22Rv1 (cell line): ENCODE results near the gene ITGAE.

Experiments
- CTCF ChIP-seq: fragments of 450-650 bp; IDR thresholded peaks from 2 replicates; pipeline ENCODE4 v1.5.1; 2017; ENCODE audit warnings: mild to moderate bottlenecking
- ZFX ChIP-seq: fragments of 450-650 bp; IDR thresholded peaks from 2 replicates; pipeline ENCODE4 v1.6.1; 2017; ENCODE audit warnings: antibody characterized with exemption, borderline replicate concordance

GRCh38 chr17:3681565-3681964 is 119.4 kb downstream of the ITGAE start:
- TF ChIP-seq CTCF (no peak), ZFX (no peak)
